ENCODE results near the gene TMEM18.

TMEM18 gene

GRCh38 chr2:663221-663620, 14.0 kb downstream of the TMEM18 start:
- DNase-seq (ENCODE audit: low read depth), result no peak
- H3K4me3 ChIP-seq (ENCODE audit: low read depth, low read length), result no peak overlapping the region
- TF ChIP-seq CTCF (IDR thresholded peaks at IDR 0.05; ENCODE audit: low read depth, low read length, missing control alignments), result no peak

- TF ChIP-seq CTCF (IDR thresholded peaks at IDR 0.05; ENCODE audit: low read depth, low read length, missing control alignments), result no peak
These were observed 15.9 kb downstream of the TMEM18 start for GRCh38 chr2:661360-661635.

GRCh38 chr2:660586-661359, 16.4 kb downstream of the TMEM18 start:
- no peak for DNase-seq (ENCODE audit: low read depth)
- H3K4me3 ChIP-seq (ENCODE audit: low read depth, low read length), result no peak overlapping the region
- TF ChIP-seq CTCF (IDR thresholded peaks at IDR 0.05; ENCODE audit: low read depth, low read length, missing control alignments), result no peak

More at GRCh38 chr2:661360-661635, 15.9 kb downstream of the TMEM18 start:
- no peak overlapping the region for H3K4me3 ChIP-seq (ENCODE audit: low read depth, low read length)
- no peak for DNase-seq (ENCODE audit: low read depth)

- TF ChIP-seq CTCF (IDR thresholded peaks at IDR 0.05; ENCODE audit: low read depth, low read length, missing control alignments), result no peak
- H3K4me3 ChIP-seq (ENCODE audit: low read depth, low read length), result no peak overlapping the region
- no peak for DNase-seq (ENCODE audit: low read depth)
These were observed 17.2 kb downstream of the TMEM18 start for GRCh38 chr2:660029-660428.

- H3K4me3 ChIP-seq (ENCODE audit: low read depth, low read length), result no peak overlapping the region
- no peak for TF ChIP-seq CTCF (IDR thresholded peaks at IDR 0.05; ENCODE audit: low read depth, low read length, missing control alignments)
- DNase-seq (ENCODE audit: low read depth), result no peak
These were observed 18.8 kb downstream of the TMEM18 start for GRCh38 chr2:658426-658825.

- no peak for TF ChIP-seq CTCF (IDR thresholded peaks at IDR 0.05; ENCODE audit: low read depth, low read length, missing control alignments)
- DNase-seq (ENCODE audit: low read depth), result no peak
- no peak overlapping the region for H3K4me3 ChIP-seq (ENCODE audit: low read depth, low read length)
These were observed 19.4 kb downstream of the TMEM18 start for GRCh38 chr2:657766-658165.

- DNase-seq (ENCODE audit: low read depth), result no peak
- no peak for TF ChIP-seq CTCF (IDR thresholded peaks at IDR 0.05; ENCODE audit: low read depth, low read length, missing control alignments)
- H3K4me3 ChIP-seq (ENCODE audit: low read depth, low read length), result no peak overlapping the region
These were observed 20.5 kb downstream of the TMEM18 start for GRCh38 chr2:656676-657075.
